Measurements from ENCODE around the gene KRCC1. TPM values are rescaled to one million over a fixed set of nuclear protein-coding genes. Genes with fewer than 3 reads are reported as not detected.
A peak's percentile ranks its signal among the peaks of the same experiment; 100 is the strongest.
"Not testable (repeated sequence)": the region's sequence is repeated elsewhere in the genome, so short reads cannot be mapped to it uniquely, and the experiment has no call there.

KRCC1 gene
- total RNA-seq, 1 experiment from 2014 or later, result 5.6 TPM

DNA sequence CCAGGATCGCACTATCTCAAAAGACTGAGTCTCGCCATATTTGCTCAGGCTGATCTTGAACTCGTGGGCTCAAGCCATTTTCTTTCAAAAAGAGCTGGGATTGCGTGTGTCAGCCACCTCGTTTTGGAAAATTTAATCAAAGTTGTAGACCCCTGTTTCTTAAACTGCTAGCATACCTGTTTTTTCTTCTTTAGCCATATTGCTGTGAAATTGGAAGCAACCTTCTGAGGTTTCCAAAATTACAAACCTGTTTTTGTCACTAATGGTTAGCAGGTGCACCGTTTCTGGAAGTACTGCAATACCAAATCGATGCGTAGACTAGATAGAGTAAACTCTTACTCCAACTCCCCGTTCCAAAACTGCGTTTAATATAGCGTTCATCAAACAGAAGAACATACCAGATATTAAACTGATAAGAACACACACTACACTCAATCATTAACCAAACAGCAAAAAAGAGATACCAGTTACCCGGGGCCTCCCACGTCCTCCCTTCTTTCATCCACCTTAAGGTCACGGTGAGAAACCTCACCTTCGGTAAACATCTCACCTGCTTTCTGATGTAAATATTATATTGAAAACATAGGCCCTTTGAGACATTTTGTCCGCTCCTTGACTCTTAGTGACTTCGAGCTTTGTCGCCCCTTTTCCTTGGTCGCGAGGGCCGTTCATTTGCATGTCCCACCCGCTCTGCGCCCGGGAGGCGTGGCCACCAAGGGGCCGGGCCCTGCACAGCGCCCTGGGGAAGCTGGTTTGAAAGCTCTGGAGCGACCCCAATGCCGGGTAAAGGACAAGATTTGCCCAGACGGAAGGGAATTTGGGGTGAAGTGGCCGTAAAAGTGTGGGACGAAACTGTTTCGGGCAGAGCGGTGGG is 39.3 kb downstream of the KRCC1 start, which contains the start of gene RNU2-63P:
Gene RNU2-63P (minus strand): TSS at position 462 of the 874 bp plus-strand sequence.
- H3K27ac ChIP-seq, result no peak within 1 kb of the TSS
- no peaks in the 10 kb centered on the region for H3K4me1 ChIP-seq
- H3K4me3 ChIP-seq, result no peak within 1 kb of the TSS
- H3K9me3 ChIP-seq (replicated peaks), result no peaks in the 10 kb centered on the region
- no peaks in the 10 kb centered on the region for H3K36me3 ChIP-seq
- no peaks in the 10 kb centered on the region for H3K27me3 ChIP-seq
- no peak for DNase-seq

DNA sequence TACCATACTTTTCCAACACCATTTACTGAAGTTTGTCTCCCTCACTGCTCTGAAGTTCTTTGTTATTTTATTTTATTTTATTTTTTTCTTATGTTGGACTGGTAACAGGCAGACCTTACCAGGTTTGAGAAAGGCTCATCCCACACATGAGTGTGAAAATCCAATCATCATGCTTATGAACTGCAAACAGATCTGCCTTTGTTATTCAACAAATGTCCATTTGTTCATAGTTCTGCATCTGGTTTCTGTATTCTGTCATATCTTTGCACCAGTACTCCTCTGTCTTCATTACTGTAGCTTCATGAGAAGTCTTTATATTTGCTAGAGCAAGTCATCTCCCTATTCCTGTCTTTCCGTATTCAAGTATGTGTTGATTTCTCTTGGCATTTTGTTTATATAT is 44.6 kb downstream of the KRCC1 start:
- peak in 1 of 2 experiments; percentile 52 for DNase-seq
- Histone ChIP-seq H3K4me3 (no peak overlapping the region), H3K27me3 (no peaks in the 10 kb centered on the region), H3K9me3 (replicated peaks) (no peaks in the 10 kb centered on the region), H3K4me1 (0 out of 2 replicates have a peak, but pooled peaks cover 2% of the 10 kb centered on the region), H3K27ac (no peak overlapping the region), H3K36me3 (no peaks in the 10 kb centered on the region)

DNA sequence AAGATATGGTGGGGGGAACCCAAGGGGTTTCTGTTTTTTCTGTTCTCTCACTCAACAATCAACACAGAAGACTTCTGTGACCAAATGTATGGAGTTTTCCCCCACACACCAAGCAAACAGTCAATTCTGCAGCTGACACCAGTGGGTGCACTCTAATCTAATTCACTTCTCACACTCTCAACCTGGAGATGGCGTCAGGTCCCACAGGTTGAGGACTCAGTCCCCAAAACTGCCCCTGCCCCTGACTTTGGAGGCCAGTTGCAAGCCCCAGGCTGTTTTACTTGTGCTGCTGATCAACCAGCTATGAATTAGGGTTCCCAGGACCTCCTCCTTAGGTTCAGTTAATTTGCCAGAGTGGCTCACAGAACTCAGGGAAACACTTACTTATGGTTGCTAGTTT is 45.4 kb downstream of the KRCC1 start:
- Histone ChIP-seq H3K27me3 (no peaks in the 10 kb centered on the region), H3K27ac (no peak overlapping the region), H3K4me3 (no peak overlapping the region), H3K36me3 (no peaks in the 10 kb centered on the region), H3K9me3 (replicated peaks) (no peaks in the 10 kb centered on the region), H3K4me1 (0 out of 2 replicates have a peak, but pooled peaks cover 2% of the 10 kb centered on the region)
- DNase-seq, result peak in 1 of 2 experiments; percentile 20

DNA sequence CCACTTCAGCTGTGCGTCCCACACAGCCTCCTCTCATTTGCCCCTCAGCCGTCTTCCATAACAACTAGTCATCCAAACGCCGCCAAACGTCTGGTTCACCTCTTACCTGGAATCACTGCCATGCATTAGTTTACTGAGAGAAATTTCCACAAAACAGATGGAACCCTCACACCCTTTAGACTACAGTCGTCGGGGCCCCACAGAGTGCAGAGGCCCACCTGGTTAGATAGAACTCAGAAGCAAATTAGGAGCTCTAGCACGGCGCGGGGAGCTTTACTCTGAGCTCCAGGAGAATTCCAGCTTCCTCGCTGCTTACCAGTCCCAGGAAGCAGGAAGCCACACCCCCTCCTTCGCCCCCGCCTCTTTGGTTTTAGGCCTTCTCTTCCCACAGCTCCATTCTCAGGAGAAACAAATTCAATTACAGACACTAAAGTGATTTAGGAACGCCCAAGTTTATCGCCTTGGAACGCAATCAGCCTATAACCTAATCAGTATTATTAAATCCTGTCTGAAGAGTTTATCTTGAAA is 48.6 kb downstream of the KRCC1 start:
- Histone ChIP-seq H3K27ac (no peak overlapping the region), H3K9me3 (replicated peaks) (no peaks in the 10 kb centered on the region), H3K4me3 (no peak overlapping the region), H3K4me1 (peaks cover 6% of the 10 kb centered on the region; the same call in 1 of the 2 replicates), H3K27me3 (no peaks in the 10 kb centered on the region), H3K36me3 (no peaks in the 10 kb centered on the region)
- DNase-seq, result no peak

GRCh38 chr2:88005776-88006175 is 49.8 kb downstream of the KRCC1 start:
- H3K27ac ChIP-seq, result no peak overlapping the region
- no peak for DNase-seq
- no peaks in the 10 kb centered on the region for H3K9me3 ChIP-seq (replicated peaks)

GRCh38 chr2:88003074-88003755 is 52.4 kb downstream of the KRCC1 start:
- H3K27me3 ChIP-seq, result no peaks in the 10 kb centered on the region
- H3K36me3 ChIP-seq, result no peaks in the 10 kb centered on the region
- H3K4me3 ChIP-seq, result peak overlapping the region; percentile 12; the same call in 1 of the 2 replicates
- DNase-seq, result peak; percentile 29 to 35
- H3K9me3 ChIP-seq (replicated peaks), result no peaks in the 10 kb centered on the region
- no peak overlapping the region for H3K27ac ChIP-seq
- peaks cover 4% of the 10 kb centered on the region; the same call in 1 of the 2 replicates for H3K4me1 ChIP-seq

More at GRCh38 chr2:88005776-88006175, 49.8 kb downstream of the KRCC1 start:
- H3K27me3 ChIP-seq, result no peaks in the 10 kb centered on the region
- peaks cover 6% of the 10 kb centered on the region; the same call in 1 of the 2 replicates for H3K4me1 ChIP-seq
- no peak overlapping the region for H3K4me3 ChIP-seq
- H3K36me3 ChIP-seq, result no peaks in the 10 kb centered on the region

- Histone ChIP-seq H3K27ac (no peak overlapping the region), H3K36me3 (no peaks in the 10 kb centered on the region), H3K27me3 (no peaks in the 10 kb centered on the region), H3K9me3 (replicated peaks) (no peaks in the 10 kb centered on the region), H3K4me1 (peaks cover 4% of the 10 kb centered on the region; the same call in 1 of the 2 replicates), H3K4me3 (no peak overlapping the region)
- no peak for DNase-seq
Measured at GRCh38 chr2:88002359-88002707, 53.2 kb downstream of the KRCC1 start.

GRCh38 chr2:88000474-88000873 is 55.1 kb downstream of the KRCC1 start:
- H3K4me1 ChIP-seq; H3K27ac ChIP-seq; DNase-seq; H3K27me3 ChIP-seq; H3K4me3 ChIP-seq; H3K36me3 ChIP-seq; H3K9me3 ChIP-seq (replicated peaks): not testable (repeated sequence)

- Histone ChIP-seq H3K4me1 (no peaks in the 10 kb centered on the region), H3K9me3 (replicated peaks) (no peaks in the 10 kb centered on the region), H3K4me3 (no peak overlapping the region), H3K27me3 (no peaks in the 10 kb centered on the region), H3K36me3 (no peaks in the 10 kb centered on the region), H3K27ac (no peak overlapping the region)
- DNase-seq, result no peak
Measured at GRCh38 chr2:87996570-87996969, 59.0 kb downstream of the KRCC1 start.

GRCh38 chr2:87995756-87996155 is 59.8 kb downstream of the KRCC1 start:
- H3K9me3 ChIP-seq (replicated peaks), result no peaks in the 10 kb centered on the region
- H3K4me3 ChIP-seq, result no peak overlapping the region
- H3K36me3 ChIP-seq, result no peaks in the 10 kb centered on the region
- no peak overlapping the region for H3K27ac ChIP-seq
- DNase-seq, result no peak
- no peaks in the 10 kb centered on the region for H3K27me3 ChIP-seq
- no peaks in the 10 kb centered on the region for H3K4me1 ChIP-seq

DNA sequence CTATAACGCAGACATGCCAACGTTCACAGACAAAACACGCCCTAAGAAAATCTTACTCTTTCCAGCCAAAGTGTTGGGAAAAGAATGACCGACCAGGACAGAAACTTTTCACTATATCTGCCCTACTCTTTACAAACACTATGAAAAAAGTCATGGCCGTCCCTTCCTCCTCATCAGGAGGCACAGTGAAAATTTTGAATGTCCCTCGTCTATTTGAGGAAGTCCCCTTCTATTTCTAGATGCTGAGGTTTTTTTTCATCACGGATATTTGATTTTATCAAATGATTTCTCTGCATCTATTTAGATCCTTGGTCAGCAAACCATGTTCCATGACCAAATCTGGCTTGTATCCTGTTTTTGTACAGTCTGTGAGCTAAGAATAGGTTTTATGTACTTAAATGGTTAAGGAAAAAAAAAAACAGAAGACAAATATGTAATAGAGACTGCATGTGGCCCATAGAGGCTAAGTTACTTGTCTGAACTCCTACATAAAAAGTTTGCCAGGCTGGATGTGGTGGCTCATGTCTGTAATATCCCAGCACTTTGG is 61.2 kb downstream of the KRCC1 start:
- H3K27me3 ChIP-seq, result not testable (repeated sequence)

GRCh38 chr2:87992569-87992968 is 63.0 kb downstream of the KRCC1 start:
- not testable (repeated sequence) for H3K27ac ChIP-seq; H3K9me3 ChIP-seq (replicated peaks); H3K36me3 ChIP-seq; H3K4me1 ChIP-seq; DNase-seq; H3K4me3 ChIP-seq; H3K27me3 ChIP-seq

More for the DNA sequence above, 61.2 kb downstream of the KRCC1 start:
- H3K27ac ChIP-seq; H3K9me3 ChIP-seq (replicated peaks); H3K4me1 ChIP-seq; H3K4me3 ChIP-seq; H3K36me3 ChIP-seq; DNase-seq: not testable (repeated sequence)

- not testable (repeated sequence) for H3K27me3 ChIP-seq; H3K9me3 ChIP-seq (replicated peaks); H3K4me1 ChIP-seq; H3K36me3 ChIP-seq; H3K4me3 ChIP-seq; H3K27ac ChIP-seq; DNase-seq
Measured at GRCh38 chr2:87987473-87987872, 68.1 kb downstream of the KRCC1 start.

- H3K9me3 ChIP-seq (replicated peaks); H3K27me3 ChIP-seq; H3K4me1 ChIP-seq; H3K4me3 ChIP-seq; H3K27ac ChIP-seq; DNase-seq; H3K36me3 ChIP-seq: not testable (repeated sequence)
Measured at GRCh38 chr2:87985902-87986301, 69.7 kb downstream of the KRCC1 start.

DNA sequence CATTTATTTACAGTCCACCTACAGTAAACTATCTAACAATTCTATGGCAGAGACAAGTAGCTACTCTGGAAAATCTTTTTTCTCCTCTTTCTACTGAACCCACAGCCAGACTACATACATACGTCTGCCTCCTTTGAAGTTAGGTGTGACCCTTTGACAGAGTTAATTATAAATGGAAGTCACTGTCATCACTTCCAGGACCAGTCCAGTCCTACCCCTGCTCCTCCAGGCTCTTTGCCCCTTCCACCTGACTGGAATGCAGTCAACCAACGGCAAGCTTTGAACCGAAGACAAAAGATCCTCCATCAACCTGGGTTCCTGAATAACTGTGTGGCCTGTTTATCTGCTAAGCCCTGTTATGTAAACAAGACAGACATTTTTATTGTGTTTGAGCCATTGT is 74.4 kb downstream of the KRCC1 start:
- H3K4me3 ChIP-seq; H3K36me3 ChIP-seq; DNase-seq; H3K4me1 ChIP-seq; H3K27ac ChIP-seq; H3K9me3 ChIP-seq (replicated peaks); H3K27me3 ChIP-seq: not testable (repeated sequence)
